ENCODE data around the gene SLC2A14. TPM values are rescaled to one million over a fixed set of nuclear protein-coding genes. Genes with fewer than 3 reads are reported as not detected.
"Not testable (repeated sequence)": the region's sequence is repeated elsewhere in the genome, so short reads cannot be mapped to it uniquely, and the experiment has no call there.

Gene SLC2A14
- total and polyA plus RNA-seq, 9 donors: 0.08 to 1.5 (median 0.24) TPM; not detected in 3

- H3K4me1 ChIP-seq (ENCODE audit: control insufficient read depth, insufficient read depth, low read length): not testable (repeated sequence)
These were observed 21.1 kb downstream of the SLC2A14 start for GRCh38 chr12:7851622-7852081.

GRCh38 chr12:7850099-7850498 lies 22.6 kb downstream of the SLC2A14 start:
- H3K36me3 ChIP-seq (ENCODE audit: control insufficient read depth, insufficient read depth, low read length): not testable (repeated sequence)

More at GRCh38 chr12:7851622-7852081, 21.1 kb downstream of the SLC2A14 start:
- not testable (repeated sequence) for DNase-seq; H3K27me3 ChIP-seq (ENCODE audit: control insufficient read depth, insufficient read depth, low read length); H3K36me3 ChIP-seq (ENCODE audit: control insufficient read depth, insufficient read depth, low read length); H3K4me3 ChIP-seq (ENCODE audit: low read length); H3K9me3 ChIP-seq (replicated peaks; ENCODE audit: control insufficient read depth, low read depth, low read length); H3K27ac ChIP-seq (ENCODE audit: low read length)
- WGBS (ENCODE audit: insufficient coverage): no CpG with 5 or more reads among the region's 3 CpGs

GRCh38 chr12:7848098-7848422 lies 24.7 kb downstream of the SLC2A14 start:
- H3K27ac ChIP-seq (ENCODE audit: low read length); H3K4me3 ChIP-seq (ENCODE audit: low read length); DNase-seq; H3K4me1 ChIP-seq (ENCODE audit: control insufficient read depth, insufficient read depth, low read length); H3K9me3 ChIP-seq (replicated peaks; ENCODE audit: control insufficient read depth, low read depth, low read length); H3K27me3 ChIP-seq (ENCODE audit: control insufficient read depth, insufficient read depth, low read length); H3K36me3 ChIP-seq (ENCODE audit: control insufficient read depth, insufficient read depth, low read length): not testable (repeated sequence)
- WGBS (ENCODE audit: insufficient coverage): no CpG with 5 or more reads among the region's 2 CpGs

More at GRCh38 chr12:7850099-7850498, 22.6 kb downstream of the SLC2A14 start:
- not testable (repeated sequence) for H3K27me3 ChIP-seq (ENCODE audit: control insufficient read depth, insufficient read depth, low read length); DNase-seq; H3K4me3 ChIP-seq (ENCODE audit: low read length); H3K27ac ChIP-seq (ENCODE audit: low read length); H3K4me1 ChIP-seq (ENCODE audit: control insufficient read depth, insufficient read depth, low read length); H3K9me3 ChIP-seq (replicated peaks; ENCODE audit: control insufficient read depth, low read depth, low read length)
- WGBS (ENCODE audit: insufficient coverage): no CpG with 5 or more reads among the region's 5 CpGs

GRCh38 chr12:7847226-7848097 lies 25.3 kb downstream of the SLC2A14 start:
- no CpG with 5 or more reads among the region's 4 CpGs for WGBS (ENCODE audit: insufficient coverage)
- DNase-seq: peak; percentile 83
- H3K4me3 ChIP-seq (ENCODE audit: low read length); H3K27me3 ChIP-seq (ENCODE audit: control insufficient read depth, insufficient read depth, low read length); H3K4me1 ChIP-seq (ENCODE audit: control insufficient read depth, insufficient read depth, low read length); H3K36me3 ChIP-seq (ENCODE audit: control insufficient read depth, insufficient read depth, low read length); H3K9me3 ChIP-seq (replicated peaks; ENCODE audit: control insufficient read depth, low read depth, low read length): not testable (repeated sequence)
- H3K27ac ChIP-seq (ENCODE audit: low read length): peak overlapping the region; percentile 13

GRCh38 chr12:7844116-7844515 lies 28.6 kb downstream of the SLC2A14 start:
- no peaks in the 10 kb centered on the region for H3K9me3 ChIP-seq (replicated peaks; ENCODE audit: control insufficient read depth, low read depth, low read length)
- peaks cover 4% of the 10 kb centered on the region for H3K27me3 ChIP-seq (ENCODE audit: control insufficient read depth, insufficient read depth, low read length)
- H3K27ac ChIP-seq (ENCODE audit: low read length): no peak overlapping the region
- no CpG with 5 or more reads among the region's 5 CpGs for WGBS (ENCODE audit: insufficient coverage)
- H3K36me3 ChIP-seq (ENCODE audit: control insufficient read depth, insufficient read depth, low read length): no peaks in the 10 kb centered on the region
- H3K4me1 ChIP-seq (ENCODE audit: control insufficient read depth, insufficient read depth, low read length): no peaks in the 10 kb centered on the region
- H3K4me3 ChIP-seq (ENCODE audit: low read length): no peak overlapping the region
- peak; percentile 15 for DNase-seq

- not testable (repeated sequence) for H3K27me3 ChIP-seq (ENCODE audit: control insufficient read depth, insufficient read depth, low read length); H3K9me3 ChIP-seq (replicated peaks; ENCODE audit: control insufficient read depth, low read depth, low read length); H3K27ac ChIP-seq (ENCODE audit: low read length); H3K4me1 ChIP-seq (ENCODE audit: control insufficient read depth, insufficient read depth, low read length); H3K36me3 ChIP-seq (ENCODE audit: control insufficient read depth, insufficient read depth, low read length); H3K4me3 ChIP-seq (ENCODE audit: low read length)
- WGBS (ENCODE audit: insufficient coverage): no CpG with 5 or more reads among the region's 9 CpGs
- DNase-seq: peak; percentile 26
These were observed 29.1 kb downstream of the SLC2A14 start for GRCh38 chr12:7843583-7843982.

- not testable (repeated sequence) for H3K36me3 ChIP-seq (ENCODE audit: control insufficient read depth, insufficient read depth, low read length); H3K4me3 ChIP-seq (ENCODE audit: low read length); H3K27ac ChIP-seq (ENCODE audit: low read length); H3K27me3 ChIP-seq (ENCODE audit: control insufficient read depth, insufficient read depth, low read length); H3K4me1 ChIP-seq (ENCODE audit: control insufficient read depth, insufficient read depth, low read length); H3K9me3 ChIP-seq (replicated peaks; ENCODE audit: control insufficient read depth, low read depth, low read length)
- no CpG with 5 or more reads among the region's 8 CpGs for WGBS (ENCODE audit: insufficient coverage)
- peak; percentile 65 for DNase-seq
These were observed 29.6 kb downstream of the SLC2A14 start for GRCh38 chr12:7843149-7843548.

GRCh38 chr12:7842444-7842843 lies 30.3 kb downstream of the SLC2A14 start:
- H3K27ac ChIP-seq (ENCODE audit: low read length); H3K27me3 ChIP-seq (ENCODE audit: control insufficient read depth, insufficient read depth, low read length); DNase-seq; H3K4me1 ChIP-seq (ENCODE audit: control insufficient read depth, insufficient read depth, low read length); H3K4me3 ChIP-seq (ENCODE audit: low read length); H3K9me3 ChIP-seq (replicated peaks; ENCODE audit: control insufficient read depth, low read depth, low read length); H3K36me3 ChIP-seq (ENCODE audit: control insufficient read depth, insufficient read depth, low read length): not testable (repeated sequence)
- no CpG with 5 or more reads among the region's 9 CpGs for WGBS (ENCODE audit: insufficient coverage)

- not testable (repeated sequence) for H3K27ac ChIP-seq (ENCODE audit: low read length); H3K27me3 ChIP-seq (ENCODE audit: control insufficient read depth, insufficient read depth, low read length); H3K4me3 ChIP-seq (ENCODE audit: low read length); H3K36me3 ChIP-seq (ENCODE audit: control insufficient read depth, insufficient read depth, low read length); H3K9me3 ChIP-seq (replicated peaks; ENCODE audit: control insufficient read depth, low read depth, low read length); DNase-seq; H3K4me1 ChIP-seq (ENCODE audit: control insufficient read depth, insufficient read depth, low read length)
- no CpG with 5 or more reads among the region's 7 CpGs for WGBS (ENCODE audit: insufficient coverage)
These were observed 32.9 kb downstream of the SLC2A14 start for GRCh38 chr12:7839848-7840247.

GRCh38 chr12:7839226-7839625 lies 33.5 kb downstream of the SLC2A14 start:
- H3K27me3 ChIP-seq (ENCODE audit: control insufficient read depth, insufficient read depth, low read length); H3K27ac ChIP-seq (ENCODE audit: low read length); H3K36me3 ChIP-seq (ENCODE audit: control insufficient read depth, insufficient read depth, low read length); H3K4me1 ChIP-seq (ENCODE audit: control insufficient read depth, insufficient read depth, low read length); H3K4me3 ChIP-seq (ENCODE audit: low read length); H3K9me3 ChIP-seq (replicated peaks; ENCODE audit: control insufficient read depth, low read depth, low read length): not testable (repeated sequence)
- peak; percentile 52 for DNase-seq
- WGBS (ENCODE audit: insufficient coverage): no CpG with 5 or more reads among the region's 10 CpGs

- Histone ChIP-seq H3K27me3 (ENCODE audit: control insufficient read depth, insufficient read depth, low read length) (no peaks in the 10 kb centered on the region), H3K4me3 (ENCODE audit: low read length) (no peak overlapping the region), H3K9me3 (replicated peaks; ENCODE audit: control insufficient read depth, low read depth, low read length) (no peaks in the 10 kb centered on the region), H3K27ac (ENCODE audit: low read length) (no peak overlapping the region), H3K4me1 (ENCODE audit: control insufficient read depth, insufficient read depth, low read length) (no peaks in the 10 kb centered on the region), H3K36me3 (ENCODE audit: control insufficient read depth, insufficient read depth, low read length) (no peaks in the 10 kb centered on the region)
- no peak for DNase-seq
- no CpG with 5 or more reads among the region's 6 CpGs for WGBS (ENCODE audit: insufficient coverage)
These were observed 35.3 kb downstream of the SLC2A14 start for GRCh38 chr12:7837366-7837765.

Measured in muscle of leg (tissue), 11 donors.